K562 (cell line): ENCODE measurements around the gene PARK7. TPM values are rescaled to one million over a fixed set of nuclear protein-coding genes. Genes with fewer than 3 reads are reported as not detected.

Experiments used
- ATAC-seq: fragments of 200-7000 bp; cut with Tn5 transposase; 3 replicates; pipeline ENCODE4 v1.9.1; 2020; ENCODE audit warnings: moderate library complexity
- BruUV-seq: library from RNA; stranded (reverse); fragments of 400-500 nt; replicated peaks from 2 replicates; lab custom pipeline; 2021; lab: Mats Ljungman, UMichigan
- CTCF ChIA-PET: fragments of 300-600 bp; formaldehyde crosslinking; extraction: SDS; loops from one replicate; lab custom pipeline; 2021; ENCODE audit warnings: low intra/inter-chr PET ratio; lab: Yijun Ruan, JAX
- POLR2A ChIA-PET: fragments of 300-600, 350-650 bp; sonication (Branson Sonifier 250); formaldehyde crosslinking; extraction: SDS; loops from one replicate; lab custom pipeline; 2021; ENCODE audit warnings: antibody characterized with exemption, inconsistent platforms; lab: Yijun Ruan, JAX
- DNase-seq, 4 experiments: peaks; one replicate each; pipeline versions ENCODE4 v3.0.0 to v3.0.0-alpha.2; 2011 to 2018; ENCODE audit warnings: low spot score in 3 of 4, mixed read lengths in 3 of 4; ENCODE audit errors: extremely low read depth in 1 of 4
- FAIRE-seq: peaks from 2 replicates; lab custom pipeline; 2011; peaks lifted over from hg19 to GRCh38; lab: Jason Lieb, UNC
- H2AFZ ChIP-seq: 2 replicates; pipeline ENCODE4 v1.6.0; 2011; ENCODE audit warnings: low read depth, low read length, control low read depth, inconsistent platforms
- H3K27ac ChIP-seq: fragments of 200-600 bp; 3 replicates; pipeline ENCODE4 v1.8.0; 2011; ENCODE audit warnings: low read depth, mild to moderate bottlenecking, control low read depth, inconsistent platforms, low read length, moderate library complexity, mixed read lengths; ENCODE audit errors: extremely low read depth
- H3K27me3 ChIP-seq, 2 experiments: fragments of 300-600 bp in 1 of 2; 2 replicates in 1 of 2; 3 replicates in 1 of 2; pipeline versions ENCODE4 v1.6.0 to v1.8.0; 2011; ENCODE audit warnings: inconsistent platforms in 2 of 2, low read length in 2 of 2, mild to moderate bottlenecking in 1 of 2, mixed read lengths in 1 of 2, moderate library complexity in 1 of 2; ENCODE audit not compliant: control insufficient read depth in 2 of 2, insufficient read depth in 2 of 2
- H3K36me3 ChIP-seq: fragments of 300-600 bp; 3 replicates; pipeline ENCODE4 v1.8.0; 2011; ENCODE audit warnings: mild to moderate bottlenecking, low read length, inconsistent platforms; ENCODE audit not compliant: control insufficient read depth, insufficient read depth
- H3K4me1 ChIP-seq, 2 experiments: fragments of 200-600 bp in 1 of 2; replicated peaks in 1 of 2; 2 replicates in 1 of 2; 3 replicates in 1 of 2; pipeline versions ENCODE4 v1.5.1 to v1.8.0; 2011; ENCODE audit warnings: inconsistent platforms in 2 of 2, low read length in 2 of 2, mild to moderate bottlenecking in 1 of 2, mixed read lengths in 1 of 2, moderate library complexity in 1 of 2; ENCODE audit not compliant: control insufficient read depth in 2 of 2, insufficient read depth in 2 of 2
- H3K4me2 ChIP-seq: 2 replicates; pipeline ENCODE4 v1.6.1; 2011; ENCODE audit warnings: low read length, control low read depth, inconsistent platforms, mixed read lengths; ENCODE audit not compliant: insufficient read depth
- H3K4me3 ChIP-seq: fragments of 200-600 bp; sonication (generic), shearing (Covaris generic); 2 replicates; pipeline ENCODE4 v1.5.1; 2016; ENCODE audit warnings: control low read depth, inconsistent platforms
- H3K79me2 ChIP-seq: fragments of 200-600 bp; 3 replicates; pipeline ENCODE4 v1.8.0; 2011; ENCODE audit warnings: low read length, inconsistent platforms; ENCODE audit not compliant: control insufficient read depth, insufficient read depth
- H3K9ac ChIP-seq, 2 experiments: 2 replicates each; pipeline versions ENCODE4 v1.6.0 to v1.6.1; 2011; ENCODE audit warnings: low read depth in 2 of 2, low read length in 2 of 2, control low read depth in 1 of 2, inconsistent platforms in 1 of 2, mild to moderate bottlenecking in 1 of 2, mixed read lengths in 1 of 2; ENCODE audit not compliant: insufficient read depth in 1 of 2
- H3K9me1 ChIP-seq: one replicate; pipeline ENCODE4 v1.6.0; 2011; ENCODE audit warnings: inconsistent platforms, mild to moderate bottlenecking, low read length, moderate library complexity; ENCODE audit not compliant: control insufficient read depth, insufficient read depth
- H3K9me3 ChIP-seq: replicated peaks from 2 replicates; pipeline ENCODE4 v1.5.1; 2011; ENCODE audit warnings: low read depth, low read length, inconsistent platforms; ENCODE audit not compliant: control insufficient read depth, insufficient read depth
- H4K20me1 ChIP-seq: replicated peaks from 2 replicates; pipeline ENCODE4 v1.6.1; 2011; ENCODE audit warnings: low read length, inconsistent platforms, mixed read lengths; ENCODE audit not compliant: control insufficient read depth, insufficient read depth
- BMI1 ChIP-seq: fragments of 150-350 bp; IDR thresholded peaks from 2 replicates; pipeline ENCODE4 v1.6.1; 2014; ENCODE audit warnings: low read length
- C11orf30 ChIP-seq: fragments of 450-650 bp; IDR thresholded peaks from 2 replicates; pipeline ENCODE4 v1.6.1; 2016; ENCODE audit warnings: low read depth, mild to moderate bottlenecking
- CBX2 ChIP-seq: fragments of 200-600 bp; sonication (generic); IDR thresholded peaks from one replicate; pipeline ENCODE4 v1.6.1; 2012; ENCODE audit warnings: mild to moderate bottlenecking, low read length, inconsistent platforms; ENCODE audit not compliant: insufficient read depth, poor library complexity, severe bottlenecking
- CBX8 ChIP-seq: fragments of 200-600 bp; sonication (generic); IDR thresholded peaks from 2 replicates; pipeline ENCODE4 v1.6.1; 2012; ENCODE audit warnings: borderline replicate concordance, mixed run types, low read depth, mild to moderate bottlenecking, moderate library complexity, mixed read lengths, low read length, control low read depth, inconsistent platforms; ENCODE audit not compliant: poor library complexity, severe bottlenecking; ENCODE audit errors: extremely low read depth
- EHMT2 ChIP-seq: fragments of 450-650 bp; IDR thresholded peaks from 2 replicates; pipeline ENCODE4 v1.6.1; 2018; ENCODE audit warnings: antibody characterized with exemption
- POLR2AphosphoS2 ChIP-seq: IDR thresholded peaks from 2 replicates; pipeline ENCODE4 v1.6.1; 2012; ENCODE audit warnings: low read length, improper control_type of control experiment
- RFX7 ChIP-seq: fragments of 250-450 bp; sonication (Bioruptor Pico); IDR thresholded peaks from 2 replicates; pipeline ENCODE4 v1.5.1; 2021; ENCODE audit warnings: mild to moderate bottlenecking
- WGBS: fragments of 100-300 bp; shearing (Covaris generic); methylation state at CpG from one replicate; pipeline ENCODE4 v1.1.6; 2016; ENCODE audit warnings: low coverage, mixed read lengths; ENCODE audit not compliant: insufficient coverage; ENCODE audit errors: missing lambda C conversion rate; 5-methylcytosine and 5-hydroxymethylcytosine counted together
- in situ Hi-C: fragments of 300-500 bp; cut with MboI; formaldehyde crosslinking; loops from 4 replicates; pipeline ENCODE4 v1.15.0; 2018; ENCODE audit warnings: inconsistent platforms, mixed read lengths
- intact Hi-C: fragments of 100-400 bp; cut with micrococcal nuclease; formaldehyde crosslinking; loops from 2 replicates; pipeline ENCODE4 v1.14.2; 2022
- polyA plus RNA-seq, 8 experiments: library from polyadenylated mRNA; depleted of rRNA in 4 of 8; stranded (reverse) in 5 of 8; unstranded in 3 of 8; fragments of >200 nt; fragmentation: Nextera tagmentation in 2 of 8; fragmentation: Illumina TruSeq in 1 of 8; extraction: Ambion mirVana in 2 of 8; extraction: Trizol in 1 of 8; gene quantifications; 2 replicates each; pipeline versions ENCODE4 v1.2.1 to v1.2.3, GENCODE V29; 2011 to 2014; ENCODE audit warnings: inconsistent platforms in 1 of 8, missing spikeins in 1 of 8
- total RNA-seq, 7 experiments: library from RNA; depleted of rRNA in 6 of 7; stranded (reverse); fragments of >200 nt in 6 of 7; fragmentation: Illumina TruSeq in 2 of 7; extraction: Trizol in 2 of 7; gene quantifications; 2 replicates each; pipeline versions ENCODE4 v1.2.1 to v1.2.3, GENCODE V29; 2011 to 2021; ENCODE audit warnings: low replicate concordance in 1 of 7
- TF ChIP-seq, protein P1 (sequence below), 3 experiments: fragments of 200-800 bp in 1 of 3; sonication (Bioruptor generic) in 1 of 3; sonication (generic) in 1 of 3; formaldehyde crosslinking in 1 of 3; IDR thresholded peaks; 2 replicates each; pipeline versions ENCODE4 v1.6.1 to v1.8.0; 2016 to 2022; ENCODE audit warnings: mild to moderate bottlenecking in 2 of 3, missing compliant biosample characterization in 2 of 3, missing genetic modification characterization in 2 of 3, missing genetic modification reagents in 1 of 3

The PARK7 gene
- total and polyA plus RNA-seq, 9 of the 15 experiments (the other 6 are each of a cell fraction or from before 2014, with no cell fraction given) = 374 to 1,298 (median 484) TPM

DNA sequence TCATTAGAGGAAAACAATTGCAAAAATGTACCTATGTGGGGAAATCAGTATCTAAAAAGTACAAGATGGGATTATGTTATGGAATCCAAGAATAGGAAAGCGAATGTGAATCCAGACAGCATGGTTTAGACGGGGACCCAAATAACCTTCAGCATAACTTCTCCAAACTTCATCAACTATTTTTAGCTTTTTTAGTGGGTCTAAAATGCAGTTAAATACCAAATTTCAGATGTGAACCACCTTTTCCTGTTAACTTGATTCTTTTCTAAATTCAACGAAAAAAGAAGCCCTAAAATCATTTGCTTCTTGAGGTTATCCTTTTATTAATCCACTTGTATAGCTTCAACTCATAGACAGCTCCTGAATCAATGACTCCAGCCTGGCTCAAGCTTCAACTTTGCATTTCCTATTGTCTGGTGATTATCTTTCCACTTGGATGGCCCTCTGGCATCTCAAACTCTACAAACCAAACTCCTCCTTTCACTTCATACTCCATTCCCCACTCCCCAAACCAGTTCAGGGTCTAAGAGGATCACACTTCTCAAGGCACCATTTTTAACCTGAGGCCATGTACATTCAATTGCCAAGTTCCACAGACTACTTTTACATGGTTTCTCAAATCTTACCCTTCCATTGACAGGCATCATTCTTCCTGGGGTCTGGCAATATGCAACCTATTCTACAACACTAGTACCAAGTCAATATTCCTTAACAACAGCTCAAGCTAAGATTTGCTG is 57.1 kb downstream of the PARK7 start:
- no peak for FAIRE-seq
- intact Hi-C loops = loop anchor here (5.0 kb wide), 1 partner anchor 351 kb away; no protein-coding TSS in a partner anchor
- in situ Hi-C loops = loop anchor here (5.0 to 10.0 kb wide), 2 partner anchors 294 to 354 kb away; no protein-coding TSS in a partner anchor

More for the DNA sequence above, 57.1 kb downstream of the PARK7 start:
- Histone ChIP-seq H3K27ac (no peak overlapping the region), H4K20me1 (no peaks in the 10 kb centered on the region; the same call in 1 of the 2 replicates), H3K79me2 (no peaks in the 10 kb centered on the region), H2AFZ (no peak overlapping the region), H3K36me3 (no peaks in the 10 kb centered on the region), H3K9ac (no peak overlapping the region), H3K4me1 (peaks cover 0 to 7% of the 10 kb centered on the region in 2 experiments; a peak in 1 of 5 replicates), H3K4me3 (no peak overlapping the region), H3K9me3 (no peaks in the 10 kb centered on the region), H3K9me1 (no peaks in the 10 kb centered on the region), H3K27me3 (peaks cover 11 to 17% of the 10 kb centered on the region in 2 experiments), H3K4me2 (no peak overlapping the region)
- no peak for ATAC-seq
- ChIA-PET CTCF (interaction anchor here (1.3 kb wide), 1 partner anchor 36 kb away, joined by 3 read pairs; no protein-coding TSS in a partner anchor), POLR2A (interaction anchor here (0.7 kb wide), 1 partner anchor 289 kb away, joined by 5 read pairs; no protein-coding TSS in a partner anchor)
- WGBS = 2% methylated on average over 3 of the region's 3 CpGs
- DNase-seq = no peak
- no TSS peak for BruUV-seq
- peak; percentile 50; the same call in 1 of the 2 replicates for TF ChIP-seq BMI1
- peak; percentile 88 for TF ChIP-seq CBX2
- no peak for TF ChIP-seq C11orf30
- no peak for TF ChIP-seq RFX7 (CRISPR knock-in tag)
- TF ChIP-seq POLR2AphosphoS2 = no peak
- TF ChIP-seq EHMT2 = no peak
- TF ChIP-seq, protein P1, sequence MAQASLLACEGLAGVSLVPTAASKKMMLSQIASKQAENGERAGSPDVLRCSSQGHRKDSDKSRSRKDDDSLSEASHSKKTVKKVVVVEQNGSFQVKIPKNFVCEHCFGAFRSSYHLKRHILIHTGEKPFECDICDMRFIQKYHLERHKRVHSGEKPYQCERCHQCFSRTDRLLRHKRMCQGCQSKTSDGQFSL (CRISPR knock-in tag; IDR thresholded peaks at IDR 0.05) = no peak
- TF ChIP-seq, protein P1 (tag; IDR thresholded peaks at IDR 0.05) = no peak
- peak; percentile 79 for TF ChIP-seq CBX8
- TF ChIP-seq, all 486 proteins: peak for 3
